GM19328 (cell line): ENCODE results near the gene IL3.

Source experiments
- ATAC-seq: cut with Tn5 transposase; IDR thresholded peaks from one replicate; pipeline ENCODE4 v1.9.1; 2021; ENCODE audit warnings: mild to moderate bottlenecking, moderate library complexity; ENCODE audit not compliant: unreplicated experiment

Gene IL3

DNA sequence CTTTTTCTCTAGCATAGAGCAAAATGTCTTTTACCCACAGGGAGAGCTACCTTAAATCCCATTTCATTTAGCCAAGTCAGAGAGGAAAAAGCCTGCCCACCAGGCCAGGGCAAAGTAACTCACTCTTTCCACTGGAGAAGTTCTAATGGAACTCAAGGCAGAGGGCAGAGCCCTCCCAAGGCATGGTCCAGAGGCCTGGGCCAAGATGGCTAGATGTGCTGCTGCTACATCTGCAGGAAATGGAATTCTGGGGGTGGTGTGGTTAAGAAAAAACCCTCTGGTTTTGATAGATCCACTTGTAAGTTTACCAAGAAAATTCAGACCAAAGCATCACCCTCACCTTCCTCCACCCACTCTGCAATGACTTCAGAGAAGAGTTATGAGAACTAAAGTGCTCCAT is 50.5 kb downstream of the IL3 start:
- no peak for ATAC-seq

DNA sequence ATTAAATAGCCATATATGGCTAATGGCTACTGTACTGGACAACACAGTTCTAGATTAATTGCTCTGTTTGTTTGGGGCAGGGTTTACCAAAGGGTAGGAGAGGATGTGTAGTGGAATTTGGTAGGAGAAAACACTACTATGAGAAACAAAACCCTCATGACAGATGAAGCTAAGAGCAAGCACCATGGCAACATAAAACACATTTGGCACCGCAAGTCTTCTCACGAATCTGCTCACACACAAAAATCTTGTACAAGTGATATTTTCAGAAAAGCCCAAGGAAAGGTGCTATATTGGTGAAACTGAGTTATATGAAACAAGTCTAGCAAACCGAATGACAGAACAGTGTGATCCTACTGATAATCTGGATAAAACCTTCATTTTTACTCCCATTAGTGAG is 51.7 kb downstream of the IL3 start:
- no peak for ATAC-seq
